OCI-LY1 (cell line): ENCODE results near the gene CERS3.

ENCODE experiments used
- H2AFZ ChIP-seq: fragments of 200-600 bp; sonication (generic), shearing (Covaris generic); 2 replicates; pipeline ENCODE4 v1.6.0; 2014; ENCODE audit warnings: antibody characterized with exemption, mild to moderate bottlenecking, low read length
- H3F3A ChIP-seq: fragments of 200-600 bp; sonication (generic), shearing (Covaris generic); 2 replicates; pipeline ENCODE4 v1.6.0; 2014; ENCODE audit warnings: mild to moderate bottlenecking, antibody characterized with exemption, low read length, moderate library complexity; ENCODE audit not compliant: insufficient read depth
- H3K27ac ChIP-seq: fragments of 200-600 bp; sonication (generic); 2 replicates; pipeline ENCODE4 v1.5.1; 2014; ENCODE audit warnings: low read length, mixed run types, mild to moderate bottlenecking, low read depth; ENCODE audit not compliant: poor library complexity, severe bottlenecking
- H3K27me3 ChIP-seq: fragments of 200-600 bp; sonication (generic); 2 replicates; pipeline ENCODE4 v1.6.0; 2014; ENCODE audit warnings: antibody characterized with exemption, mild to moderate bottlenecking, low read length, moderate library complexity; ENCODE audit not compliant: insufficient read depth
- H3K36me3 ChIP-seq: fragments of 200-600 bp; sonication (generic); 2 replicates; pipeline ENCODE4 v1.6.1; 2014; ENCODE audit warnings: mild to moderate bottlenecking, antibody characterized with exemption, low read length, moderate library complexity, mixed read lengths; ENCODE audit not compliant: insufficient read depth
- H3K4me1 ChIP-seq: fragments of 200-600 bp; sonication (generic); 2 replicates; pipeline ENCODE4 v1.5.1; 2014; ENCODE audit warnings: mild to moderate bottlenecking, low read length, moderate library complexity; ENCODE audit not compliant: insufficient read depth, severe bottlenecking
- H3K4me2 ChIP-seq: fragments of 200-600 bp; sonication (generic), shearing (Covaris generic); 2 replicates; pipeline ENCODE4 v1.6.1; 2014; ENCODE audit warnings: low read length
- H3K4me3 ChIP-seq: fragments of 200-600 bp; sonication (generic); 2 replicates; pipeline ENCODE4 v1.5.1; 2014; ENCODE audit warnings: low read length, low read depth, mild to moderate bottlenecking, mixed read lengths; ENCODE audit not compliant: poor library complexity, severe bottlenecking
- H3K79me2 ChIP-seq: fragments of 200-600 bp; shearing (Covaris generic); 2 replicates; pipeline ENCODE4 v1.6.1; 2016; ENCODE audit warnings: mixed run types, low read length, mixed read lengths; ENCODE audit not compliant: insufficient read depth
- H3K9ac ChIP-seq: fragments of 200-600 bp; sonication (generic), shearing (Covaris generic); 2 replicates; pipeline ENCODE4 v1.6.1; 2014; ENCODE audit warnings: mild to moderate bottlenecking, low read length, mixed read lengths
- H3K9me2 ChIP-seq: fragments of 200-600 bp; sonication (generic), shearing (Covaris generic); 2 replicates; pipeline ENCODE4 v1.6.1; 2014; ENCODE audit warnings: low read depth, mild to moderate bottlenecking, low read length, mixed read lengths
- H3K9me3 ChIP-seq: fragments of 200-600 bp; shearing (Covaris generic); 2 replicates; pipeline ENCODE4 v1.6.1; 2014; ENCODE audit warnings: low read length, mixed read lengths
- H4K20me1 ChIP-seq: fragments of 200-600 bp; sonication (generic), shearing (Covaris generic); 2 replicates; pipeline ENCODE4 v1.6.0; 2016; ENCODE audit warnings: mild to moderate bottlenecking, low read length; ENCODE audit not compliant: insufficient read depth
- CTCF ChIP-seq: fragments of 200-600 bp; sonication (generic), shearing (Covaris generic); IDR thresholded peaks from 2 replicates; pipeline ENCODE4 v1.5.1; 2017; ENCODE audit warnings: mild to moderate bottlenecking, antibody characterized with exemption, low read length, moderate library complexity, mixed read lengths
- EZH2 ChIP-seq: fragments of 200-600 bp; sonication (generic), shearing (Covaris generic); IDR thresholded peaks from 2 replicates; pipeline ENCODE4 v1.8.0; 2017; ENCODE audit warnings: borderline replicate concordance, mixed run types, mild to moderate bottlenecking, antibody characterized with exemption, low read length, moderate library complexity, mixed read lengths

CERS3 gene

GRCh38 chr15:100405179-100405578 is 123.6 kb downstream of the CERS3 start:
- H3K9me3 ChIP-seq: 0 out of 2 replicates have a peak, but pooled peaks cover 2% of the 10 kb centered on the region
- H3K9me2 ChIP-seq: no peaks in the 10 kb centered on the region
- H3K4me2 ChIP-seq: no peak overlapping the region
- H4K20me1 ChIP-seq: no peaks in the 10 kb centered on the region
- no peak overlapping the region for H2AFZ ChIP-seq
- H3K79me2 ChIP-seq: no peaks in the 10 kb centered on the region
- no peak overlapping the region for H3K27ac ChIP-seq
- H3F3A ChIP-seq: no peaks in the 10 kb centered on the region
- no peak overlapping the region for H3K4me3 ChIP-seq
- no peaks in the 10 kb centered on the region for H3K36me3 ChIP-seq
- H3K27me3 ChIP-seq: no peaks in the 10 kb centered on the region
- no peak for TF ChIP-seq CTCF
- no peak for TF ChIP-seq EZH2
- H3K9ac ChIP-seq: no peak overlapping the region
- H3K4me1 ChIP-seq: no peaks in the 10 kb centered on the region

GRCh38 chr15:100400996-100401395 is 127.8 kb downstream of the CERS3 start:
- no peak overlapping the region for H3K27ac ChIP-seq
- H3K9me2 ChIP-seq: no peaks in the 10 kb centered on the region
- no peaks in the 10 kb centered on the region for H3K79me2 ChIP-seq
- TF ChIP-seq CTCF (no peak), EZH2 (no peak)
- no peaks in the 10 kb centered on the region for H3K36me3 ChIP-seq
- no peaks in the 10 kb centered on the region for H4K20me1 ChIP-seq
- no peak overlapping the region for H3K4me2 ChIP-seq
- H2AFZ ChIP-seq: no peak overlapping the region
- H3K9ac ChIP-seq: no peak overlapping the region
- H3K4me3 ChIP-seq: no peak overlapping the region
- no peaks in the 10 kb centered on the region for H3F3A ChIP-seq
- H3K9me3 ChIP-seq: no peaks in the 10 kb centered on the region
- no peaks in the 10 kb centered on the region for H3K4me1 ChIP-seq
- H3K27me3 ChIP-seq: no peaks in the 10 kb centered on the region

- Histone ChIP-seq H3K9me3 (no peaks in the 10 kb centered on the region), H2AFZ (no peak overlapping the region), H3K4me2 (no peak overlapping the region), H3K9ac (no peak overlapping the region), H3K27ac (no peak overlapping the region), H4K20me1 (no peaks in the 10 kb centered on the region), H3K4me3 (no peak overlapping the region), H3K9me2 (no peaks in the 10 kb centered on the region), H3K4me1 (no peaks in the 10 kb centered on the region), H3K36me3 (no peaks in the 10 kb centered on the region), H3F3A (no peaks in the 10 kb centered on the region), H3K27me3 (no peaks in the 10 kb centered on the region), H3K79me2 (no peaks in the 10 kb centered on the region)
- TF ChIP-seq CTCF (no peak), EZH2 (no peak)
Observed at GRCh38 chr15:100394736-100395440, 133.9 kb downstream of the CERS3 start.
